Measurements from ENCODE around the gene SMAD9. TPM values are rescaled to one million over a fixed set of nuclear protein-coding genes. Genes with fewer than 3 reads are reported as not detected.
"Not testable (repeated sequence)": the region's sequence is repeated elsewhere in the genome, so short reads cannot be mapped to it uniquely, and the experiment has no call there.

Gene SMAD9
- total RNA-seq, 5 donors from 2014 or later (not counting 1 experiment from before 2014, with no cell fraction given): 0.09 to 0.35 TPM; not detected in 3

GRCh38 chr13:36884235-36884634, 35.8 kb downstream of the SMAD9 start:
- no peaks in the 10 kb centered on the region for H3K4me1 Mint-ChIP-seq
- H3K27ac ChIP-seq (ENCODE audit: low read length): no peak overlapping the region
- no peaks in the 10 kb centered on the region for H3K36me3 ChIP-seq (ENCODE audit: control insufficient read depth in 2 of 2, extremely low read depth in 1 of 2, insufficient read depth in 1 of 2, low read length in 1 of 2)
- CTCF ChIA-PET: no interaction called here
- H3K27me3 Mint-ChIP-seq: peaks cover 24 to 30% of the 10 kb centered on the region in 2 donors
- DNase-seq (no peak), ATAC-seq (replicated peaks in 1 of 4) (no peak)
- no peaks in the 10 kb centered on the region for H3K9me3 Mint-ChIP-seq
- no peak overlapping the region for H3K27ac Mint-ChIP-seq
- POLR2A ChIA-PET: no interaction called here
- H3K9me3 ChIP-seq: no peaks in the 10 kb centered on the region
- peaks cover 0 to 13% of the 10 kb centered on the region in 2 experiments for H3K27me3 ChIP-seq (replicated peaks in 1 of 2; ENCODE audit: control insufficient read depth in 2 of 2, extremely low read depth in 1 of 2, insufficient read depth in 2 of 2, low read length in 1 of 2)
- no peaks in the 10 kb centered on the region for H3K36me3 Mint-ChIP-seq
- WGBS (ENCODE audit: insufficient coverage): 73% methylated on average over 2 of the region's 6 CpGs
- no peak overlapping the region for H3K4me3 Mint-ChIP-seq
- no peaks in the 10 kb centered on the region for H3K4me1 ChIP-seq (ENCODE audit: control insufficient read depth in 1 of 2, extremely low read depth in 1 of 2, insufficient read depth in 2 of 2, low read length in 2 of 2)
- no peak overlapping the region for H3K4me3 ChIP-seq (ENCODE audit: control insufficient read depth in 1 of 2, extremely low read depth in 1 of 2, low read length in 1 of 2)

GRCh38 chr13:36883824-36884223, 36.2 kb downstream of the SMAD9 start:
- Mint-ChIP-seq H3K4me1 (no peaks in the 10 kb centered on the region), H3K27me3 (peaks cover 28 to 30% of the 10 kb centered on the region in 2 donors), H3K27ac (no peak overlapping the region), H3K36me3 (no peaks in the 10 kb centered on the region), H3K4me3 (no peak overlapping the region), H3K9me3 (no peaks in the 10 kb centered on the region)
- ChIA-PET POLR2A (no interaction called here), CTCF (no interaction called here)
- Histone ChIP-seq H3K27ac (ENCODE audit: low read length) (no peak overlapping the region), H3K4me1 (ENCODE audit: control insufficient read depth in 1 of 2, extremely low read depth in 1 of 2, insufficient read depth in 2 of 2, low read length in 2 of 2) (no peaks in the 10 kb centered on the region), H3K36me3 (ENCODE audit: control insufficient read depth in 2 of 2, extremely low read depth in 1 of 2, insufficient read depth in 1 of 2, low read length in 1 of 2) (no peaks in the 10 kb centered on the region), H3K27me3 (replicated peaks in 1 of 2; ENCODE audit: control insufficient read depth in 2 of 2, extremely low read depth in 1 of 2, insufficient read depth in 2 of 2, low read length in 1 of 2) (peaks cover 0 to 14% of the 10 kb centered on the region in 2 experiments), H3K9me3 (no peaks in the 10 kb centered on the region), H3K4me3 (ENCODE audit: control insufficient read depth in 1 of 2, extremely low read depth in 1 of 2, low read length in 1 of 2) (no peak overlapping the region)
- no peak for DNase-seq
- no peak for ATAC-seq (replicated peaks in 1 of 4)
- WGBS (ENCODE audit: insufficient coverage): 78% methylated on average over 3 of the region's 6 CpGs

- H3K4me1 ChIP-seq (ENCODE audit: control insufficient read depth in 1 of 2, extremely low read depth in 1 of 2, insufficient read depth in 2 of 2, low read length in 2 of 2); H3K9me3 Mint-ChIP-seq; H3K27ac ChIP-seq (ENCODE audit: low read length); H3K4me3 ChIP-seq (ENCODE audit: control insufficient read depth in 1 of 2, extremely low read depth in 1 of 2, low read length in 1 of 2); H3K9me3 ChIP-seq; H3K36me3 Mint-ChIP-seq; H3K27ac Mint-ChIP-seq; H3K4me1 Mint-ChIP-seq; H3K36me3 ChIP-seq (ENCODE audit: control insufficient read depth in 2 of 2, extremely low read depth in 1 of 2, insufficient read depth in 1 of 2, low read length in 1 of 2); H3K4me3 Mint-ChIP-seq; DNase-seq; POLR2A ChIA-PET; CTCF ChIA-PET; ATAC-seq (replicated peaks in 1 of 4): not testable (repeated sequence)
- H3K27me3 ChIP-seq (replicated peaks in 1 of 2; ENCODE audit: control insufficient read depth in 2 of 2, extremely low read depth in 1 of 2, insufficient read depth in 2 of 2, low read length in 1 of 2): peaks cover 0 to 14% of the 10 kb centered on the region in 2 experiments
- 80% methylated on average over 1 of the region's 5 CpGs for WGBS (ENCODE audit: insufficient coverage)
- H3K27me3 Mint-ChIP-seq: peaks cover 30% of the 10 kb centered on the region in 2 donors
Measured at GRCh38 chr13:36883392-36883791, 36.6 kb downstream of the SMAD9 start.

GRCh38 chr13:36882829-36883390, 37.1 kb downstream of the SMAD9 start:
- no peaks in the 10 kb centered on the region for H3K4me1 Mint-ChIP-seq
- no peaks in the 10 kb centered on the region for H3K9me3 ChIP-seq
- no peak overlapping the region for H3K27ac Mint-ChIP-seq
- ChIA-PET POLR2A (no interaction called here), CTCF (no interaction called here)
- peaks cover 0 to 14% of the 10 kb centered on the region in 2 experiments for H3K27me3 ChIP-seq (replicated peaks in 1 of 2; ENCODE audit: control insufficient read depth in 2 of 2, extremely low read depth in 1 of 2, insufficient read depth in 2 of 2, low read length in 1 of 2)
- WGBS (ENCODE audit: insufficient coverage): 75% methylated on average over 2 of the region's 6 CpGs
- H3K36me3 ChIP-seq (ENCODE audit: control insufficient read depth in 2 of 2, extremely low read depth in 1 of 2, insufficient read depth in 1 of 2, low read length in 1 of 2): no peaks in the 10 kb centered on the region
- ATAC-seq (replicated peaks in 1 of 4) (no peak), DNase-seq (no peak)
- no peak overlapping the region for H3K27ac ChIP-seq (ENCODE audit: low read length)
- no peaks in the 10 kb centered on the region for H3K9me3 Mint-ChIP-seq
- H3K36me3 Mint-ChIP-seq: no peaks in the 10 kb centered on the region
- H3K4me1 ChIP-seq (ENCODE audit: control insufficient read depth in 1 of 2, extremely low read depth in 1 of 2, insufficient read depth in 2 of 2, low read length in 2 of 2): no peaks in the 10 kb centered on the region
- H3K27me3 Mint-ChIP-seq: peaks cover 30% of the 10 kb centered on the region in 2 donors
- no peak overlapping the region for H3K4me3 Mint-ChIP-seq
- H3K4me3 ChIP-seq (ENCODE audit: control insufficient read depth in 1 of 2, extremely low read depth in 1 of 2, low read length in 1 of 2): no peak overlapping the region

- Mint-ChIP-seq H3K36me3 (no peaks in the 10 kb centered on the region), H3K27ac (no peak overlapping the region), H3K4me1 (no peaks in the 10 kb centered on the region), H3K27me3 (peaks cover 17 to 18% of the 10 kb centered on the region in 2 donors), H3K4me3 (no peak overlapping the region), H3K9me3 (no peaks in the 10 kb centered on the region)
- Histone ChIP-seq H3K27ac (ENCODE audit: low read length) (no peak overlapping the region), H3K36me3 (ENCODE audit: control insufficient read depth in 2 of 2, extremely low read depth in 1 of 2, insufficient read depth in 1 of 2, low read length in 1 of 2) (no peaks in the 10 kb centered on the region), H3K4me1 (ENCODE audit: control insufficient read depth in 1 of 2, extremely low read depth in 1 of 2, insufficient read depth in 2 of 2, low read length in 2 of 2) (no peaks in the 10 kb centered on the region), H3K27me3 (replicated peaks in 1 of 2; ENCODE audit: control insufficient read depth in 2 of 2, extremely low read depth in 1 of 2, insufficient read depth in 2 of 2, low read length in 1 of 2) (peaks cover 0 to 4% of the 10 kb centered on the region in 2 experiments), H3K4me3 (ENCODE audit: control insufficient read depth in 1 of 2, extremely low read depth in 1 of 2, low read length in 1 of 2) (no peak overlapping the region), H3K9me3 (no peaks in the 10 kb centered on the region)
- no CpG with 5 or more reads among the region's 2 CpGs for WGBS (ENCODE audit: insufficient coverage)
- DNase-seq (no peak), ATAC-seq (replicated peaks in 1 of 4) (no peak)
- CTCF ChIA-PET: no interaction called here
- POLR2A ChIA-PET: no interaction called here
Measured at GRCh38 chr13:36880961-36881360, 39.1 kb downstream of the SMAD9 start.

GRCh38 chr13:36879218-36879938, 40.7 kb downstream of the SMAD9 start:
- 92% methylated on average over 24 of the region's 34 CpGs for WGBS (ENCODE audit: insufficient coverage)
- Mint-ChIP-seq H3K4me1 (no peaks in the 10 kb centered on the region), H3K9me3 (no peaks in the 10 kb centered on the region), H3K27me3 (peaks cover 12 to 14% of the 10 kb centered on the region in 2 donors), H3K4me3 (no peak overlapping the region), H3K36me3 (no peaks in the 10 kb centered on the region), H3K27ac (no peak overlapping the region)
- Histone ChIP-seq H3K27ac (ENCODE audit: low read length) (no peak overlapping the region), H3K9me3 (no peaks in the 10 kb centered on the region), H3K4me1 (ENCODE audit: control insufficient read depth in 1 of 2, extremely low read depth in 1 of 2, insufficient read depth in 2 of 2, low read length in 2 of 2) (no peaks in the 10 kb centered on the region), H3K36me3 (ENCODE audit: control insufficient read depth in 2 of 2, extremely low read depth in 1 of 2, insufficient read depth in 1 of 2, low read length in 1 of 2) (no peaks in the 10 kb centered on the region), H3K4me3 (ENCODE audit: control insufficient read depth in 1 of 2, extremely low read depth in 1 of 2, low read length in 1 of 2) (no peak overlapping the region), H3K27me3 (replicated peaks in 1 of 2; ENCODE audit: control insufficient read depth in 2 of 2, extremely low read depth in 1 of 2, insufficient read depth in 2 of 2, low read length in 1 of 2) (peaks cover 0 to 4% of the 10 kb centered on the region in 2 experiments)
- ChIA-PET CTCF (no interaction called here), POLR2A (no interaction called here)
- ATAC-seq (replicated peaks in 1 of 4) (no peak), DNase-seq (no peak)

All from T-cell (primary cell).